IMR-90 (cell line): ENCODE data around the gene TTC9. TPM values are rescaled to one million over a fixed set of nuclear protein-coding genes. Genes with fewer than 3 reads are reported as not detected.

Experiments
- ATAC-seq: fragments of 200-7000 bp; cut with Tn5 transposase; 2 replicates; pipeline ENCODE4 v1.9.1; 2020; ENCODE audit warnings: low read depth, mild to moderate bottlenecking, moderate library complexity
- BruUV-seq: library from RNA; stranded (reverse); fragments of 400-500 nt; replicated peaks from 2 replicates; lab custom pipeline; 2021; lab: Mats Ljungman, UMichigan
- CTCF ChIA-PET: fragments of 300-600 bp; formaldehyde crosslinking; extraction: SDS; loops from one replicate; lab custom pipeline; 2021; ENCODE audit warnings: antibody characterized with exemption; lab: Yijun Ruan, JAX
- POLR2A ChIA-PET: fragments of 300-600 bp; sonication (Branson Sonifier 250); formaldehyde crosslinking; loops from one replicate; lab custom pipeline; 2022; ENCODE audit warnings: antibody characterized with exemption; ENCODE audit not compliant: unreplicated experiment; lab: Charles Lee
- DNase-seq: peaks from one replicate; pipeline ENCODE4 v3.0.0; 2013
- H2AFZ ChIP-seq: replicated peaks from 2 replicates; pipeline ENCODE3; 2013; ENCODE audit warnings: low read length, mild to moderate bottlenecking; ENCODE audit not compliant: poor library complexity
- H2AK5ac ChIP-seq: 2 replicates; pipeline ENCODE4 v1.6.1; 2013; ENCODE audit warnings: low read depth, low read length, inconsistent platforms
- H2AK9ac ChIP-seq: replicated peaks from 2 replicates; pipeline ENCODE3; 2013; ENCODE audit warnings: mild to moderate bottlenecking, low read depth, low read length, moderate library complexity; ENCODE audit not compliant: poor library complexity
- H2BK120ac ChIP-seq: 2 replicates; pipeline ENCODE4 v1.6.1; 2013; ENCODE audit warnings: low read depth, low read length, inconsistent platforms
- H2BK15ac ChIP-seq: 3 replicates; pipeline ENCODE4 v1.6.1; 2013; ENCODE audit warnings: low read depth, low read length, inconsistent platforms
- H2BK20ac ChIP-seq: 2 replicates; pipeline ENCODE4 v1.6.1; 2013; ENCODE audit warnings: low read depth, mild to moderate bottlenecking, inconsistent platforms, low read length, moderate library complexity
- H2BK5ac ChIP-seq: 2 replicates; pipeline ENCODE4 v1.6.1; 2013; ENCODE audit warnings: mild to moderate bottlenecking, low read depth, low read length, inconsistent platforms; ENCODE audit not compliant: poor library complexity, severe bottlenecking
- H3K14ac ChIP-seq: replicated peaks from 2 replicates; pipeline ENCODE4 v1.6.1; 2013; ENCODE audit warnings: low read depth, low read length, inconsistent platforms
- H3K18ac ChIP-seq: 2 replicates; pipeline ENCODE4 v1.6.1; 2013; ENCODE audit warnings: low read depth, low read length, control low read depth
- H3K23ac ChIP-seq: 2 replicates; pipeline ENCODE4 v1.6.1; 2013; ENCODE audit warnings: low read depth, low read length, inconsistent platforms
- H3K27ac ChIP-seq: 2 replicates; pipeline ENCODE4 v1.5.1; 2013; ENCODE audit warnings: mild to moderate bottlenecking, control low read depth, low read length; ENCODE audit not compliant: insufficient read depth
- H3K27me3 ChIP-seq: 2 replicates; pipeline ENCODE4 v1.6.1; 2013; ENCODE audit warnings: low read length; ENCODE audit not compliant: control insufficient read depth, insufficient read depth
- H3K36me3 ChIP-seq: 2 replicates; pipeline ENCODE4 v1.6.1; 2013; ENCODE audit warnings: low read length, mixed read lengths; ENCODE audit not compliant: control insufficient read depth, insufficient read depth
- H3K4ac ChIP-seq: 2 replicates; pipeline ENCODE4 v1.6.1; 2013; ENCODE audit warnings: low read depth, low read length, inconsistent platforms
- H3K4me1 ChIP-seq: 2 replicates; pipeline ENCODE4 v1.6.1; 2013; ENCODE audit warnings: low read length, mixed read lengths; ENCODE audit not compliant: control insufficient read depth, insufficient read depth
- H3K4me2 ChIP-seq: 2 replicates; pipeline ENCODE4 v1.6.1; 2013; ENCODE audit warnings: low read depth, mild to moderate bottlenecking, control low read depth, low read length, moderate library complexity
- H3K4me3 ChIP-seq: 2 replicates; pipeline ENCODE4 v1.5.1; 2013; ENCODE audit warnings: low read depth, mild to moderate bottlenecking, control low read depth, low read length, moderate library complexity; ENCODE audit not compliant: insufficient read depth
- H3K56ac ChIP-seq: 2 replicates; pipeline ENCODE4 v1.6.1; 2013; ENCODE audit warnings: low read length, inconsistent platforms; ENCODE audit not compliant: insufficient read depth; ENCODE audit errors: extremely low read depth
- H3K79me1 ChIP-seq, 2 experiments: 2 replicates each; pipeline ENCODE4 v1.6.1; 2013; ENCODE audit warnings: low read length in 2 of 2, inconsistent platforms in 1 of 2, low read depth in 1 of 2
- H3K9ac ChIP-seq: 2 replicates; pipeline ENCODE4 v1.6.1; 2013; ENCODE audit warnings: low read depth, low read length, control low read depth
- H3K9me1 ChIP-seq: 2 replicates; pipeline ENCODE4 v1.6.1; 2013; ENCODE audit warnings: low read length, inconsistent platforms; ENCODE audit not compliant: insufficient read depth
- H3K9me3 ChIP-seq: 2 replicates; pipeline ENCODE4 v1.6.1; 2013; ENCODE audit warnings: low read length; ENCODE audit not compliant: control insufficient read depth, insufficient read depth
- H4K20me1 ChIP-seq: 2 replicates; pipeline ENCODE4 v1.6.1; 2013; ENCODE audit warnings: low read length, inconsistent platforms; ENCODE audit not compliant: insufficient read depth
- H4K5ac ChIP-seq: 2 replicates; pipeline ENCODE4 v1.6.1; 2013; ENCODE audit warnings: mild to moderate bottlenecking, low read depth, low read length, control low read depth
- H4K8ac ChIP-seq, 2 experiments: 2 replicates each; pipeline ENCODE4 v1.6.1; 2013; ENCODE audit warnings: low read depth in 2 of 2, low read length in 2 of 2, control low read depth in 1 of 2, inconsistent platforms in 1 of 2
- H4K91ac ChIP-seq: 2 replicates; pipeline ENCODE4 v1.6.1; 2013; ENCODE audit warnings: low read depth, low read length, inconsistent platforms; ENCODE audit not compliant: insufficient read depth
- dilution Hi-C: fragments of 300-500 bp; cut with HindIII; formaldehyde crosslinking; loops from one replicate; pipeline ENCODE4 v1.14.3; 2018; ENCODE audit warnings: low sequenced_read_pairs; ENCODE audit not compliant: unreplicated experiment
- in situ Hi-C: fragments of 300-500 bp; cut with MboI; formaldehyde crosslinking; loops from 3 replicates; pipeline ENCODE4 v1.14.3; 2019; ENCODE audit warnings: low sequenced_read_pairs, inconsistent platforms, mixed read lengths
- intact Hi-C: fragments of 100-400 bp; cut with micrococcal nuclease; formaldehyde crosslinking; loops from 2 replicates; pipeline ENCODE4 v1.10.0; 2022
- polyA plus RNA-seq, 3 experiments: library from polyadenylated mRNA; depleted of rRNA; stranded (reverse); fragments of >200 nt; gene quantifications; 2 replicates each; pipeline ENCODE4 v1.2.3, GENCODE V29; 2012; ENCODE audit warnings: low replicate concordance in 1 of 3
- total RNA-seq: library from RNA; depleted of rRNA; stranded (reverse); fragments of >200 nt; gene quantifications from 2 replicates; pipeline ENCODE4 v1.2.3, GENCODE V29; 2012
- TF ChIP-seq, protein P1 (sequence below): fragments of 150-350 bp; IDR thresholded peaks from 2 replicates; pipeline ENCODE4 v1.6.1; 2017; ENCODE audit warnings: mild to moderate bottlenecking, antibody characterized with exemption, low read length, low read depth

The TTC9 gene
- total and polyA plus RNA-seq, 2 of the 4 experiments (the other 2 are of a cell fraction), result 0.02 TPM; not detected in 1

DNA sequence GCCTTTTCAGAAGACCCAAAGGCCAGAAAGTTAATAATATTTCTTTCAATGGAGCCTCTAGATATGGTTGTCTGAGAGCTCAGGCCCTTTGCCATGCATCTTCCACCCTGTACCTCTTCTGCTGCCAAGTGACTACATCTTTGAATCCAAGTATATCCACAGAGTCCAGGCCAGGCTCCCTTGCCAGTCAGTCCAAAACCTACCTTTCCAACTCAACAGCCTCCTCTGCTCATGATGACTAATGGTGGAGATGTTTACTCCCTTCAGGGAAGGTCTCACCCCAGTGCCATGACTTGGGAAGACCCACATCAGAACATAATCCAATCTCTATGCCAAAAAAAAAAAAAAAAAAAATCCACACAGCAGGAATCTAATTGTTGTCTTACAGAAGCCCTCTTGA is 20.4 kb downstream of the TTC9 start:
- Histone ChIP-seq H3K36me3 (no peaks in the 10 kb centered on the region), H3K56ac (no peak overlapping the region), H3K27me3 (peaks cover 15% of the 10 kb centered on the region; the same call in 1 of the 2 replicates), H2BK120ac (no peak overlapping the region), H3K23ac (no peak overlapping the region), H3K9me1 (no peaks in the 10 kb centered on the region), H4K5ac (no peak overlapping the region), H2BK15ac (no peak overlapping the region), H4K20me1 (no peaks in the 10 kb centered on the region), H4K91ac (no peak overlapping the region), H3K9me3 (no peaks in the 10 kb centered on the region), H2AFZ (no peak overlapping the region), H2AK5ac (no peak overlapping the region), H2BK20ac (no peak overlapping the region), H3K4ac (no peak overlapping the region), H3K27ac (no peak overlapping the region), H3K18ac (no peak overlapping the region), H3K4me2 (no peak overlapping the region), H3K4me1 (peaks cover 1% of the 10 kb centered on the region; the same call in 1 of the 2 replicates), H2BK5ac (no peak overlapping the region), H3K9ac (no peak overlapping the region), H3K79me1 (no peaks in the 10 kb centered on the region), H2AK9ac (no peak overlapping the region), H4K8ac (no peak overlapping the region), H3K14ac (no peak overlapping the region), H3K4me3 (no peak overlapping the region)
- TF ChIP-seq, protein P1, sequence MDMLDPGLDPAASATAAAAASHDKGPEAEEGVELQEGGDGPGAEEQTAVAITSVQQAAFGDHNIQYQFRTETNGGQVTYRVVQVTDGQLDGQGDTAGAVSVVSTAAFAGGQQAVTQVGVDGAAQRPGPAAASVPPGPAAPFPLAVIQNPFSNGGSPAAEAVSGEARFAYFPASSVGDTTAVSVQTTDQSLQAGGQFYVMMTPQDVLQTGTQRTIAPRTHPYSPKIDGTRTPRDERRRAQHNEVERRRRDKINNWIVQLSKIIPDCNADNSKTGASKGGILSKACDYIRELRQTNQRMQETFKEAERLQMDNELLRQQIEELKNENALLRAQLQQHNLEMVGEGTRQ, result no peak
- in situ Hi-C loops (no loop called here), dilution Hi-C loops (no loop called here), intact Hi-C loops (no loop called here)
- ChIA-PET POLR2A (no interaction called here), CTCF (no interaction called here)
- no peak for ATAC-seq
- no peak for DNase-seq
- BruUV-seq, result no TSS peak
